AG04449 (cell line): ENCODE measurements around the gene FLNB.

Experiments used
- CTCF ChIA-PET: fragments of 350-600 bp; formaldehyde crosslinking; extraction: SDS; loops from one replicate; lab custom pipeline; 2021; ENCODE audit warnings: antibody characterized with exemption; lab: Yijun Ruan, JAX
- POLR2A ChIA-PET: fragments of 400-600, 350-600 bp; formaldehyde crosslinking; extraction: SDS; loops from one replicate; lab custom pipeline; 2020; ENCODE audit warnings: antibody characterized with exemption, inconsistent platforms; lab: Yijun Ruan, JAX
- DNase-seq: peaks from one replicate; pipeline ENCODE4 v3.0.0-alpha.2; 2010; ENCODE audit warnings: low read depth, low spot score
- H3K4me3 ChIP-seq: 2 replicates; pipeline ENCODE4 v1.5.1; 2011; ENCODE audit warnings: low read depth, mild to moderate bottlenecking, control low read depth, low read length
- CTCF ChIP-seq: IDR thresholded peaks from one replicate; pipeline ENCODE4 v1.5.1; 2011; ENCODE audit warnings: mild to moderate bottlenecking, moderate library complexity, low read length, control low read depth, inconsistent platforms; ENCODE audit not compliant: insufficient read depth; ENCODE audit errors: missing control alignments

The FLNB gene

GRCh38 chr3:58072052-58072762, 64.0 kb downstream of the FLNB start:
- ChIA-PET POLR2A (interaction anchor here (0.8 to 1.3 kb wide), 2 partner anchors 9 to 13 kb away, joined by 3 to 6 read pairs; no protein-coding TSS in a partner anchor), CTCF (interaction anchor here (0.9 to 1.4 kb wide), 4 partner anchors 8 to 61 kb away, joined by 3 read pairs; no protein-coding TSS in a partner anchor)
- no peak for DNase-seq
- no peak overlapping the region for H3K4me3 ChIP-seq
- no peak for TF ChIP-seq CTCF

GRCh38 chr3:58072763-58073130, 64.5 kb downstream of the FLNB start:
- H3K4me3 ChIP-seq, result no peak overlapping the region
- CTCF ChIA-PET, result interaction anchor here (0.9 to 1.0 kb wide), 2 partner anchors 10 to 65 kb away, joined by 3 read pairs; partner anchors contain the start of gene FLNB
- no peak for DNase-seq
- no peak for TF ChIP-seq CTCF
- POLR2A ChIA-PET, result no interaction called here

- DNase-seq, result no peak
- no peak overlapping the region for H3K4me3 ChIP-seq
- ChIA-PET CTCF (interaction anchor here (0.9 to 1.0 kb wide), 2 partner anchors 10 to 66 kb away, joined by 3 read pairs; partner anchors contain the start of gene FLNB), POLR2A (no interaction called here)
- TF ChIP-seq CTCF, result no peak
These were observed 65.3 kb downstream of the FLNB start for GRCh38 chr3:58073301-58074108.

GRCh38 chr3:58074116-58074715, 66.0 kb downstream of the FLNB start:
- no peak for DNase-seq
- TF ChIP-seq CTCF, result no peak
- CTCF ChIA-PET, result interaction anchor here (0.8 to 1.0 kb wide), 2 partner anchors 63 to 67 kb away, joined by 3 read pairs; partner anchors contain the start of gene FLNB
- H3K4me3 ChIP-seq, result no peak overlapping the region
- POLR2A ChIA-PET, result no interaction called here

- no peak for TF ChIP-seq CTCF
- POLR2A ChIA-PET, result no interaction called here
- H3K4me3 ChIP-seq, result no peak overlapping the region
- CTCF ChIA-PET, result interaction anchor here (0.7 to 1.0 kb wide), 3 partner anchors 15 to 67 kb away, joined by 3 read pairs; partner anchors contain the start of gene FLNB
- DNase-seq, result no peak
These were observed 66.8 kb downstream of the FLNB start for GRCh38 chr3:58074997-58075396.
